GM10847 (cell line): Measurements from ENCODE around the gene RASGRF2.

Source experiments
- POLR2A ChIP-seq: IDR thresholded peaks from 2 replicates; pipeline ENCODE4 v1.6.1; 2011; ENCODE audit not compliant: insufficient read length; ENCODE audit errors: extremely low read depth

The RASGRF2 gene

GRCh38 chr5:81066102-81066501, 105.9 kb downstream of the RASGRF2 start:
- no peak for TF ChIP-seq POLR2A

GRCh38 chr5:81067406-81067805, 107.2 kb downstream of the RASGRF2 start:
- no peak for TF ChIP-seq POLR2A

DNA sequence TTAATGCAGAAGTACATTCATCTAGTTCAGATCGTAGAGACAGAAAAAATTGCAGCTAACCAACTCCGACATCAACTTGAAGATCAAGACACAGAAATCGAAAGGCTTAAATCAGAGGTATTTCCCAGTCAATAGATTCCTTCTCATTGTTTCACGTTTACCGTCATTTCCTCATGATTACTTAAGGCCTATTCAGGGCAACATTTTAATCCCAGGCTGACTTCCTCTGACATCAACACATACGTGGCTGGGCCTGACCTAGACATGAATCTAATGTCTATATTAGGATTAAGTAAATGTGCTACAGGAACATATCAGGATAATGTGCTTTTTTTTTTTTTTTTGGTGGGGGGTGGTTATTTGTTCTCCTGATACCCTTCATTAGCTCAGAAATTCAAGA, 107.9 kb downstream of the RASGRF2 start:
- TF ChIP-seq POLR2A: no peak

DNA sequence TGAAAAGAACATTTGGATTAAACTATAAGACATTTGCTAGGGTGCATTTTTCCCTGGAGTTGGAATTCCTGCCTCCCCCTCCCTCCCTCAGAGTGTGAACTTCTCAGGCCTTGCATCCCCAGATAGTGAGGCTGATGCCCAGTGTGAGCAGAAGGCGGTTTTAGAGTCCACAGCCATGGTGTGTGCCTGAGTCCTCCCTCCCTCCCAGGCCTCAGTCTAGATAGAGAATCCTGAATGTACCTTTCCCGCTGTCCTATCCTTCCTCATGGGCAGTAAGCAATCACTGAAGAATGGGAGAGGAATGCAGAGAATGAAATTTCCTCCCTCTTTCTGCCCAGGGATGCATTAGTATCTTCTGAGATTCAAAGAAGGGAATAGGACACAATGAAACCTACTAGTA, 108.5 kb downstream of the RASGRF2 start:
- TF ChIP-seq POLR2A: no peak

DNA sequence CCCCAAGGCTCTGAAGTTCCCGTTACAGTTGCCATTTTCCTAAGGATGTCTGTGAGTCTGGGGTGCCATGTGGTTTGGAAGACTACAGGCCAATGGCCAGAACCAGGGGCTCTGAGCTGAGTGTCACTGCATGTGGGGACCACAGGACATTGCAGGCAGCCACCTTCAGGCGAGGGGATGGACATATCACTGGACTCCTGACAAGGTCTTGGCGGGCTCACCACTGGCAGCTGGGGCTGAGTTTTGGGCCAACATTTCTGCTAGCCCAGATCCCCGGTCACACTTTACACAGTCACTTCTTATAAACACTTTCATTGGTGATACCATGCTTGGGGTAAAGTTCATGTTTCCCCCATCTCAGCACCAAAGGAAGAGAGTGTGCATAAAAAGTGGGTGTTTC, 109.8 kb downstream of the RASGRF2 start:
- TF ChIP-seq POLR2A: no peak

GRCh38 chr5:81070571-81071255, 110.5 kb downstream of the RASGRF2 start:
- TF ChIP-seq POLR2A: no peak

GRCh38 chr5:81075041-81075440, 114.9 kb downstream of the RASGRF2 start:
- no peak for TF ChIP-seq POLR2A

DNA sequence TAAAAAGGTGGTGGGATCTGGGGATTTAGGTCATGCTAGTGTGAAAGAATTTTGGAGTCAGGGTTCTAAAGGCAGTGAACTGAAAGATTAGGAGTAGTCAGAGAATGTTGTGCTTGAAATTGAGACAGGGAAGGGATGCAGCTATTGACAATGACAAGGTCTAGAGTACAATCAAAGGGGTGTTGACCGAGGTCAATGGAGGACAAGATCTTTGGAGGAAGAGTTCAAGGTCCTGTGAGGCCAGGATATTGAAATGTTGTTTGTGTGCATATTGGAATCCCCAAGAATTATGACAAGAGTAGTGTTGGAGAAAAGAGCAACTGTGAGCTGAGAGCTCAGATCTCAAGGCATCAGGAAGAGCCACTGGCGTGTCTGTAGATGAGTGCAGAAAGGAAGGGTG, 116.9 kb downstream of the RASGRF2 start:
- TF ChIP-seq POLR2A: no peak

DNA sequence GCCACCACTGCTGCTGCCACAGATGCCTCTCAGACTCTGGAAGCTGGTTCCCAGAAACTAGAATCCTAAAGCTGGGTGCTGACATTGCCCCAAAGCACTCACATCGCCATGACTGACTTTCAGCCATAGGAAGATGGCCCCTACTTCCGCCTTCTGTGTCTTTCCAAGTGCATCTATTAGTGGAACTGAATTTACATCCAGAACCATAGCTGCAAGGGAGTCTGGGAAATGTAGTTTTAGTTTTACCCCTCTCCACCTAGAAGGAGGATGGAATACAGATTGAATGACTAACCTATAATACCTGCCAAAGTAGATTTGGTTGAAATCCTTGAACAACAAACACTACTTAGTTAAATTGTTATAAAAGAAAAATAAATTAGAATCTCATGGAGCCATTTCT, 118.8 kb downstream of the RASGRF2 start:
- TF ChIP-seq POLR2A: no peak

GRCh38 chr5:81080809-81081460, 120.8 kb downstream of the RASGRF2 start:
- TF ChIP-seq POLR2A: no peak

DNA sequence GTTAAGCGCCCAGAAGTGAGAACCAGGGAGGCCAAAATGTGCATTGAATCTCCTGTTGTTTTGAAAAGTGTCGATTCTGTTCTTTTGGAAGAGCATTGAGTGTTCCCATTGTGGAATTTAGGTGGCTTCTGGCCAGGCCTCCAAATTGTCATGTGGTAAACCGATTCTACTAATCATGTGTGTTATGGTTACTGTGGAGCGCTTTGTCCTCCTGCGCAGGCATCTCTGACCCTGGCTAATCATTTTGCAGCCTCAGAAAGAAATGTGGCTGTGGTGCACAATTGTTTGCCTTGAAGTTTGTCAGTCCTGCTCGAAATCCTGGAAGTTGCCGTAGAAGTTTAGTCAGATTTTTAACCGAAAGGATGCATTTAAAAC, 121.3 kb downstream of the RASGRF2 start:
- TF ChIP-seq POLR2A: no peak

DNA sequence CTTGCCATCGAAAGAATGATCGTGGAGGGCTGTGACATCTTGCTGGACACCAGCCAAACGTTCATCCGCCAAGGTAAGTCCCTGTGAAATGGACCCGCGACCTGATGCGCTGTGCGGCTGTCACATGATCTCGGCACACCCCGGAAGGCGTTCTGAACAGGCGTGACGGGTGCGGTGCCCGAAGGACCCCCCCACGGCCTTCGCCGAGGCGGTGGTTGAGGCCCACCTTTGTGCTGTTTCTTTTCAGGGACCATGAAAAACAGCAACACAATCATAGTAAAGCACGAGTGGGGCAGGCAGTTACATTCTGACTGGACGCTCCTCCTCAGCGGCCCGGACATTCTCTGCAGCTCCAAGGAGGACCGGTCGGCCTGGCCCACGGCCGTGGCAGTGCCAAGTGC, 126.7 kb downstream of the RASGRF2 start:
- no peak for TF ChIP-seq POLR2A

- no peak for TF ChIP-seq POLR2A
Measured at GRCh38 chr5:81091199-81091598, 131.0 kb downstream of the RASGRF2 start.

- no peak for TF ChIP-seq POLR2A
Measured at GRCh38 chr5:81093536-81094196, 133.5 kb downstream of the RASGRF2 start.

DNA sequence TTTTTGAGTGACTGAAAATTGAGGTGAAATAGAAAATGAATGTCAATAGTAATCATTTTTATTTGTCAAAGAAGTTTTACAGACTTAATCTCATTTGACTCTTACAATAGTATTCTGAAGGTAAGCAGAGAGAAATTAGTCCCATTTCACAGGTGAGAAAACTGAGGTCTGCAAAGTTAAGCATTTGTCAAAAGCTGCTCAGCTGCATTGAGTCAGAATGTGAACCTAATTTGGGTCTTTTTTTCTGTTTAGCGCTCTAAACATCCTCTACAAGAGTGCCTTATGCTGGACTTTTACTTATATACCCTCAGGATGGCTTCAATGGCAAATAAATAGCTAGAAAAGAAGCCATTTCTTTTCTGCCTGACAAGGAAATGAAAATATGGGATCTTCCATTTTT, 135.7 kb downstream of the RASGRF2 start:
- no peak for TF ChIP-seq POLR2A

DNA sequence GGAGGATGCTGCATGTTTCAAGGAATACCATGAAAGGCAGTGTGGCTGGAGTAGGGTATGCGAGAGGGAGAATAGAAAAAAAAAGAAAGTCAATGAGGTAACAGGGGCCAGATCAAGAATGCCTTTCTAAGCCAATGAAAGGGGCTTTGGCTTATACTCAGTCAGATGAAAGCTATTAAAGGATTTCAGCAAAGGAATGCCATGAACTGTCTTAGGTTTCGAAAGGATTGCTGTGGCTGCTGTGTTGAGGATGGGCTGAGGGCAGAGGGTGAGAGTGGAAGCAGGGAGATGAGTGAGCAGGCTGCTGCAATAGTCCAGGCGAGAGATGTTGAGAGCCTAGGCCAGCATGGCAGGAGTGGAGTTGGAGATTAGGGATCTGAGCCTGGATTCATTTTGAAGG, 137.6 kb downstream of the RASGRF2 start:
- no peak for TF ChIP-seq POLR2A
